Inflammatory macrophage treated with lipopolysaccharide for 1 hour (primary cell): ENCODE data around the gene SSBP4.

Experiments
- DNase-seq, 2 donors: peaks; one replicate each; pipeline ENCODE4 v3.0.0-alpha.2; 2020 to 2022

The SSBP4 gene

DNA sequence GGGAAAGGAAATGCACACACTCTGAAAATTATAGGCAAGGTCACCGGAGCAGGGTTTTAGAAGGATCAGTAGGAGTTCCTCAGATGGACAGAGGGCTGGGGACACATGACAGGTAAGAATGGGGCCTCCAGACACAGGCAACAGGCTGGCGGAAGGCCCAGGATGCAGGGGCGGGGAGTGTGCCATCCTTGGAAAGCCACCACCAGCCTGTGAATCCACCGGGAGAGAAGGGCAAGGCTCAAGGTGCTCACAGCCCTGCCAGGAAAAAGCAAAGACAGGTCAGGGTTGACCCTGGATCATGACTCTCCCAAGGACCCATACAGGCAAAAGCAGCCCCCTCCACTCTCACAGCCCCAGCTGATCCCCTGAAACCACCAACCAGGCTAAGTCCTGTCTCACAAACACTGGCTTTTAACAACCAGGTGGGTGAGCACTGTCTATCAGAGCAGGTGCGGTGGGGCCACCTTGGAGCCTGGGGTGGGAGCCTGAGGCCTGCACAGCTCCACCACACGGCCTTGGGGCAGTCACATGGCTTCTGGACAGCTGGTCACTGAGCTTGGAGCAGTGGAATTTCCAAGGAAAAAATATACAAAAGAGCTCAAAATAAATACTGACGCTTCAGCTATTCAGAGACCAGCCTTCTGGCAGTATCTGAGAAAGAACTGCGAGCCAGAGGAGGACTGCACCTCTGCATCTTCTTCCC lies 54.0 kb downstream of the SSBP4 start:
- DNase-seq = no peak

DNA sequence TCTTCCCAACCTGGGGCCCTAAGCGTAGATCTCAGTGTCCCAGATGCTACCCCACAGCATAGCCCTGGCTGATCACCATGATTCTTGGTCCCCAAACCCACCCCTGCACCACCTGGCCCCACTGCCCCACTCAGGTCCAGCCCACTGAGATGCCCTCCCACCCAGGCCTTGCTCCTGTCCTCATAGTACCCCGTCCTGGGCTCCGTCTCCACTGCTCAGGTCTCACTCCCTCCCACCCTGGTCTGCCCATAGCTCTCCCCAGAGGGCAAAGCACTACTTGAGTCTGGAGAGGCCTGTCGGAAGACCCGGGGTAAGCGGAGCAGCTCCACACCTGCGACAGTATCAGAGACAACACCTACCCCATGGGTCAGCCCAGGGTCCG lies 54.5 kb downstream of the SSBP4 start:
- no peak for DNase-seq

DNA sequence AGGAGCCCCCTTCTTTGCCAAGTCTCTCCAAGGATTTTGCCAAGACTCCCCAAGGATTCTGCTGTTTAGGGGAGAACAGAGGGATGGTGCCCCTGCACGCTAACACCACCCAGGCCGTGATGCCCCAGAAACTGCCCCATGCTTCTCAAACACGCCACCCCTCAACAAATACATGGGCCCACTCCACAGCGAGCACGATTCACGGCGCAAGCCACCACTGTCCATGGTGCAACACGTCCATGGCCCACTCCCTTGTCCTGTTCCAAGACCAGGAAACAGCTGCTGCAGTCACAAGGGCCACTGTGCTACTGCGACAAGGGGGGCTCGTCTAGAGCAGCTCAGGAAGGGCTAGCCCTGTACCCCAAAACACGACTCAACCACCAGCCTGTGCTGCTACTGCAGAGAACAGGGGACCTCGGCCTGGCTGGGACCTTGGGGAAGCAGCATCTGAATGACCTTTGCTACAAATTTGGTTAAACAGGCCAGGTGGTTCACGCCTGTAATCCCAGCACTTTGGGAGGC lies 55.2 kb downstream of the SSBP4 start:
- DNase-seq = no peak

DNA sequence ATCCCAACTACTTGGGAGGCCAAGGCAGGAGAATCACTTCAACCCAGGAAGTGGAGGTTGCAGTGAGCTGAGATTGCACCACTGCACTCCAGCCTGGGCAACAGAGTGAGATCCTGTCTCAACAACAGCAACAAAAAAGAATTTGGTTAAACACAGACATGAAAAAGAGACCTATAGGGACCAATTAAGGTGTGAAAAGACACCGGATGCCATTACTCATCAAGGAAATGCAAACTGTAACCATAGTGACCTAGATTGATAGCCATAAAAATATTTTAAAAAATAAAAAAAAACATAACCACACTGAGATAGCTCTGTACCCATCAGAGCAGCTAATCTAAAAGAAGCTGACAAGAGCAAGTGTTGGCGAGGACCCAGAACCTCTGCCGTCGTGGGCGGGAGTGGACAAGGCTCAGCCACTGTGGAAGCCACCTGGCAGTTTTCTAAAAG lies 55.8 kb downstream of the SSBP4 start:
- no peak for DNase-seq

DNA sequence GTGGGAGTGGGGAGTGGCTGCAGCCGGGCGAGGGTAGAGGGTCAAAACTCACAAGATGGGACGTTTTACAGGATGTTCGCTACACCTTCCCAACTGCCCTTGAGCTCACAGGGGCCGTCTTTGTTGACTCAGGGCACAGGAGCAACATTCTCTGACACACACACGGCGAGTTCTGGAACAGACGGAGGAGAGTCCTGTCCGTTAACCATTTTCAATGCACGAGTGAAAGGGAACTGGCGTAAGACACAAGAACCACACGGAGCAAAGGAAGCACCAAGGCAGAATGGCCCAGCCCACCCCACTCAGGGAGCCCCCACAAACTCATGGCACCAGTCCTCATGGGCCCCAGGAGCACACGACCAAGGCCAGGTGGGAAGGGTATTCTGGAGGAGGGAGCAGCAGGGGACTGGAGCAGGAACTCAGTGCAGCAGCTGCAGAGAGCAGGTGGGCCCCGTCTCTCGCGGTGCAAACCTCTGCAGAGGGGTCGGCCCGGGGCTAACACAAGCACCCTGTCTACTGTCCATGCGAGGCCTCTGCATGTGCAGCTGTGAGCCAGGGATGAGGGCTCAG lies 56.6 kb downstream of the SSBP4 start:
- no peak for DNase-seq

DNA sequence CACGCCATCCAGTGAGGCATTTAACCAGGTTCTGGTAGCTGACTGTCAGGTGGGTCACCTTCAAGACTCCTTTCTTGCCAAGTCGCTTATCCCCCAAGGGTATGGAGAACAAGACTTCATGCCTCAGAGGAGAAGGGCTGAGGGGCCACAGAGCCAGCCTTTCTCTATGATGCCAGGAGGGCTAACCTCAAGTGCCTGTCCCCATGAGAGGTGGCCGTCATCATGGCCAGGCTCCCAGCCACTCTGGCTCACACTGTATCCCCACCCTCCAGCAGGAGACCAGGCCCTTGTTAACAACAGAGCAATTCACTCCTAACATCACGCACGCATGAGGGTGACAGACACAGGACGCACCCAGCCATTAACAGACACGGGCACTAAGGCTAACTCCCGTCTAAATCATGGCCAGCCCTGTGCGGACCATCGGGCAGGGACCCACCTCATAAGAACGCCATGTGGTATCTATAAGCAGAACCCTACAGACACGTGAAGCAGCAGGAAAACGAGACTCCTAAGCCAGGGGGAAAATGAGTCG lies 57.4 kb downstream of the SSBP4 start:
- DNase-seq = no peak

DNA sequence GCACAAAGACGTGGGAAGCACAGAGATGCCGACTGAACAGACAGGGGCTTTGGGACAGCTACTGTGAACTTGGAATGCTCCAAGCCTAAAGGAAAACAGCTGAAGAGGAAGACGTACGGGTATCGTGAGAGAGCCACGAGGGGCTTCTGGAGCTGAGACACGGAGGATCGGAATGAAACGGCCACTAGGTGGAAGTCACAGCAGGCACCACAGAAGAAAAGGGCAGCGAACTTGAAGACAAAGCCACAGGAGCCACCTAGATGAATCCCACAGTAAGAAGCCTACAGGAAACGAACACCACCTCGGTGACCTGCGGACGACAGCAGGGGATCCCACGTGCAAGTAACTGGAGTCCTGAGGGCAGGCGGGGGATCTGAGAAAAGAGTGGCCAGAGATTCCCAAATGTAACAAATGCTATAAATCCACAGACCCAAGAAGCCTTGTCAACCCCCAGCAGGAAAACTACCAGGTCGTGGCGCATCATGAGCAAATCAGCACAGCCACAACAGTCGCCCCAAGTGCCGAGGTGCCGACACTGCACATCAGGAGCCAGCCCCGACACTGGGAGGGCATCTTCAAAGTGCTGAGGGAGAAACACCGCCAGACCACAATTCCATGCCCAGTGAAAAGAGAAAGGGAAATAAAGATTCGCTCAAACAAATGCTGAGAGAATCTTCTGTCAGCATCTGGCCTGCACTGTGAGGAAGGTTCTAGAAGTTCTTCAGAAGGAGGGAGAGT lies 58.0 kb downstream of the SSBP4 start:
- DNase-seq = peak in 1 of 2 donors; percentile 29

DNA sequence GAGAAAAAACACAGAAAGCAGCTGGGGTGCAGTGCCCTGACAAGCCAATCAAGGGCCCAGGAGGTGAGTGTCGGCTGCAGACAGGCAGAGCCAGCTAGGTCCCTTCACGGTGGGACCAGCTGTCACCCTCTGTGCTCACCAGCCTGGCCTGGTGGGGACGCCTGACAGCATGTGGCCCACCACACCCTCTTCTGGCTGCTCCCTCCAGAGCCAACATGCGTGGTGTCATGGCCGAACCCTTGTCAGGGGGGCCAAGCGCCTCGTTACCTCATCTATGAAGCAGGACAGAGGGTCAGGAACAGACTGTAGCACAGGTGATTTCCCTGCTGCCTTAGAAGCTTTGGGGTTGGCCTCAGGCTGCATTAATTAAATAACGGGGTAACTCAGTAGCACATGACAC lies 58.8 kb downstream of the SSBP4 start:
- no peak for DNase-seq

DNA sequence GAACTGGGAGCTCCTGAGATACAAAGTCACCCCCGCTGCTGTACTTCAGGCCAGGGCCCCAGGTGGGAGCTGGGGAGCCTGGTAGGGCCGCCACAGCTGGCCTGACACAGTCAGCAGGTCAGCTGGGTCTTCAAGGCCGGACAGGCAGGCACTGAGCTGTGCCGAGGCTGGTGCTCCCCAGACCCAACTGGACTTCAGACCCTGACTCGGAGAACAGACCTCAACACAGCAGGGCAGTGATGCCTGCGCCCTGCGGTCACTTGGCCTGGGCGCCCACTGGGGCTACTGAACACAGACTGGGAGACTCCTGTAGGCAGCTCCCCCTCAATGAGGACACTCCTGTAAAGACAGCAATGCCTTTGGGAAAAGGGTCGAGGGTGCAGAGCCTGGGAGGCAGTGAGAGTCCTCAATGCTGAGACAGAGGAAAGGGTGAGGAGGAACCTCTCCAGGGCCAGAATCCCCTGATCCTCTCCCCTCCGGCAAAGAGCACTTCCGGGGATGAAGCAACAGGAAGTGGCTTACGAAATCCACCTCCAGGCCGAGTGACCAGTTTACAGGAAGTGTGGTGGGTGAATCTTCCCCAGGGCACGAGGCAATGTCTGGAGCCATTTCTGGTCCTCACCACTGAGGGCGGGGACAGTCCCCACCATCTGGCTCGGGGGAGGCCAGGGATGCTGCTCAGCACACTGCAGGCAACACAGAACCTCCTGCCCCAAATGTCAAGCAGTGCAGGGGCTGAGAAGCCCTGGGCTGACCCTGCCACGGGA lies 59.5 kb downstream of the SSBP4 start:
- DNase-seq = peak; percentile 98 to 99

DNA sequence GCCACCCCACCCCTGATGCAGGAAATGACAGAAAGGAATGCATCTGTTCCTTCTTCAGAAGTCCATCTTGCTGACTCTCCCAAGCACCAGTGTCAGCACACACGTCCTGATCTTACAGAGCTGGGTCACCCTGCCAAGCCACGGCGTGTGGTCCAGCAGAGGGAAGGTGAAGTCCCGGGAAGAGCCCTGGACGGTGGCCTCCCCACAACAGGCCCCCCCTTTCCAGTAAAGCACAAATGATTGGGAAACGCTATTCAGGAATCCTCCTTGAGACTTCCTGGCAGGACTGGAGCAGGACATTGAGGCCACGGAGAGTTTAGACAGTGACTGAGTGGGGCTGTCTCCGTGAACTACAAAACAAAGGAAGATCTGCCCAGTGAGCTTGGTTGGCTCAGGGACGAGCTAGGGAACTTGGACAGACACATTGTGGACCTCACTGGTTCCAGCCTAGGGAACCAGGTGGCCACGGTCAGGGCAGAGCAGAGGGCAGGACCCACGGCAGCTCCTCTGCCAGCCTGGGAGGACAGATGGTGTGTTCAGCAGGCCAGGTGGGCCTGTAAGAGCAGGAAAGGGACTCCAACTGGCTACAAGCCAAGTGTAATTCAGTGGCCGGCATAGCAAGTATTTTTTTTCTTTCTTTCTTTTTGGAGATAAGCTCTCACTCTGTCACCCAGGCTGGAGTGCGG lies 61.0 kb downstream of the SSBP4 start:
- peak; percentile 45 to 54 for DNase-seq

DNA sequence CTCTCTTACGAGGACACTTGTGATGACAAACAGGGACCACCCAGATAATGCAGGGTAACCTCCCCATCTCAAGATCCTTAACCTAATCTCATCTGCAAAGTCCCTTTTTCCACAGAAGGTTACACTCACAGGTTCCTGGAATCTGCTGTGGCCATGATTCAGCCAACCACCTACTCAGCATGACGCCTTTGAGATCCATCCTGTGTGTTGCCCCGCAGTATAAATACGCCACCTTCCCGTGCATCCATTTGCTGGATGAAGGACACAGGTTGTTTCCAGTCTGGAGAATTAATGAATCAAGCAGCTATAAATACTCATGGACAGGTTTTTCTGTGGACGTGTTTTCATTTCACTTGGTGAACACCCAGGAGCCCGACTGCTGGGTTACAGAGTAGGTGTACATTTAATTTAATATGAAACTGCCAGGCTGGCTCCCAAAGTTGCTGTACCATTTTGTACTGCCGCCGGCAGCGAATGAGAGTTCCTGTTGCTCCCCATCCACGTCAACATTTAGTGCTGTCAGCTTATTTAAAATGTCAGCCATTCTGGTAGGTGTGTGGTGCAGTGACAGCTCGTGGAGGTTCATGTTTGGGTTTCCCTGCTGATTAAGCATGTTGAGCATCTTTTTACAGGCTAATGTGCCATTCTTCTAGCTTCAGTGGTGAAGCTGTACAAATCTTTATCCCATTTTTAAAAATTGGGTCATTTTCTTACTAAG lies 62.5 kb downstream of the SSBP4 start:
- DNase-seq = peak; percentile 29 to 34

DNA sequence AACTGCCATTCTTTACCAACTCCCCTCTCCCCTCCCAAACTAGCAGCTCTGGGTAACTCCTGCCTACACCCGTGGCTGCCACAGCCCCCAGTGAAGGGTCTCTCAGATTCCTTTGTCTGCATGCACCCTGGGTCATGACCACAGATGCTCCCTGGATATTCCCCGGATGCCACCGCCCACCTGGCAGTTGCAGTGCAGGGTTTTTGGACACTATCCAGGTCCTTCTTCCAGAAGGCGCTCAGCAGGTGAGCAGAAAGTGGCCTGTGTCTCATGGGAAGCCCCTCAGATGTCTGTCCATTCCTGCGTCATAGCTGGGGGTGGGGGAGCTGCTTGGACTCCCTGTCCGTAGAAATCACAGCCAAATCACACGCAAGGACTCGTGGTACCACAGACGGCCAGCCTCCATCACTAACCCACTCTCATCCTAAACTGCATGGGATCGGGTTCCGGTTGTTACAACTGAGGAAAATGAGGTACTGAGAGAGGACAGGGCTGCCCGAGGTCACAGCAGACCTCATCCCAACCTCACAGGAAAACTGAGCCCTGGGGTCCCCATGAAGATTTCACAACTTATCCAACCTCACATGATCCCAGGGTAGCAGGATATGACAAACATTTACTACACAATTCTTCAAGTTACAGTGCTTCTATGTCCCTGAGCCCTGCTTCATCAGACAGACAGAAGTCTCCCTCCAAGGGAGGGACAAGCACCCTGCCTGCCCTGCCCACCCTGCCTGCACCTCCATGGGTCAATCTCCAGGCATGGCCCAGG lies 64.1 kb downstream of the SSBP4 start:
- peak in 1 of 2 donors; percentile 27 for DNase-seq
